ENCODE data around the gene CCDC116.
"Not testable (repeated sequence)": the region's sequence is repeated elsewhere in the genome, so short reads cannot be mapped to it uniquely, and the experiment has no call there.

GRCh38 chr22:21596356-21597135 lies 36.0 kb upstream of the CCDC116 start:
- TF ChIP-seq CTCF (IDR thresholded peaks at IDR 0.05; ENCODE audit: low read length); EZH2 (optimal IDR thresholded peaks at IDR 0.05; ENCODE audit: low read depth, low read length): not testable (repeated sequence)

Measured in MM.1S (cell line).